Right atrium auricular region (tissue), 2 donors: ENCODE data around the gene PTMS. TPM values are rescaled to one million over a fixed set of nuclear protein-coding genes. Genes with fewer than 3 reads are reported as not detected.

Experiments
- DNase-seq: peaks from one replicate; pipeline ENCODE4 v3.0.0-alpha.2; 2019; ENCODE audit warnings: low spot score
- H3K27ac ChIP-seq, 2 donors: fragments of 200-600 bp; sonication (generic); 1 replicate in 1 of 2; 2 replicates in 1 of 2; pipeline ENCODE4 v1.5.1; 2016 to 2019
- H3K27me3 ChIP-seq, 2 donors: fragments of 200-600 bp; sonication (generic); one replicate each; pipeline versions ENCODE4 v1.5.1 to v1.6.0; 2017 to 2019
- H3K36me3 ChIP-seq: fragments of 200-600 bp; sonication (generic); one replicate; pipeline ENCODE4 v1.5.1; 2016
- H3K4me1 ChIP-seq, 2 donors: fragments of 200-600 bp; sonication (generic); one replicate each; pipeline versions ENCODE4 v1.5.1 to v1.6.0; 2017 to 2019
- H3K4me3 ChIP-seq, 2 donors: fragments of 200-600 bp; sonication (generic); 1 replicate in 1 of 2; 2 replicates in 1 of 2; pipeline ENCODE4 v1.5.1; 2017 to 2019; ENCODE audit warnings: mild to moderate bottlenecking in 1 of 2, moderate library complexity in 1 of 2
- H3K9me3 ChIP-seq, 2 donors: fragments of 200-600 bp; sonication (generic); one replicate each; pipeline ENCODE4 v1.5.1; 2019
- CTCF ChIP-seq, 2 donors: fragments of 200-600 bp; sonication (generic); IDR thresholded peaks; one replicate each; pipeline ENCODE4 v1.5.1; 2019; ENCODE audit warnings: antibody characterized with exemption in 2 of 2
- total RNA-seq, 2 donors: library from RNA; depleted of rRNA; stranded (reverse); fragments of >200 nt; gene quantifications; one replicate each; pipeline ENCODE4 v1.1.0, GENCODE V29; 2016

The PTMS gene
- total RNA-seq, 2 donors from 2014 or later, result 67.8 to 119 TPM

GRCh38 chr12:6817098-6817497 lies 50.9 kb downstream of the PTMS start:
- Histone ChIP-seq H3K36me3 (no peaks in the 10 kb centered on the region), H3K4me1 (peaks cover 3 to 14% of the 10 kb centered on the region in 2 donors), H3K9me3 (no peaks in the 10 kb centered on the region), H3K27ac (no peak overlapping the region), H3K27me3 (no peaks in the 10 kb centered on the region), H3K4me3 (no peak overlapping the region)
- no peak for DNase-seq
- no peak for TF ChIP-seq CTCF (IDR thresholded peaks at IDR 0.05)

- no peak overlapping the region for H3K4me3 ChIP-seq
- H3K27ac ChIP-seq, result no peak overlapping the region
- H3K36me3 ChIP-seq, result no peaks in the 10 kb centered on the region
- H3K9me3 ChIP-seq, result no peaks in the 10 kb centered on the region
- DNase-seq, result no peak
- no peak for TF ChIP-seq CTCF (IDR thresholded peaks at IDR 0.05)
- H3K27me3 ChIP-seq, result no peaks in the 10 kb centered on the region
- H3K4me1 ChIP-seq, result peaks cover 3 to 19% of the 10 kb centered on the region in 2 donors
Observed at GRCh38 chr12:6817662-6818157, 51.5 kb downstream of the PTMS start.

- TF ChIP-seq CTCF (IDR thresholded peaks at IDR 0.05), result no peak
- Histone ChIP-seq H3K36me3 (no peaks in the 10 kb centered on the region), H3K9me3 (no peaks in the 10 kb centered on the region), H3K4me1 (peaks cover 3 to 19% of the 10 kb centered on the region in 2 donors), H3K4me3 (no peak overlapping the region), H3K27ac (no peak overlapping the region), H3K27me3 (no peaks in the 10 kb centered on the region)
- DNase-seq, result no peak
Observed at GRCh38 chr12:6818222-6818621, 52.1 kb downstream of the PTMS start.

GRCh38 chr12:6818645-6819044 lies 52.5 kb downstream of the PTMS start:
- no peak for TF ChIP-seq CTCF (IDR thresholded peaks at IDR 0.05)
- no peak overlapping the region for H3K27ac ChIP-seq
- no peaks in the 10 kb centered on the region for H3K9me3 ChIP-seq
- no peaks in the 10 kb centered on the region for H3K36me3 ChIP-seq
- no peaks in the 10 kb centered on the region for H3K27me3 ChIP-seq
- no peak for DNase-seq
- H3K4me3 ChIP-seq, result no peak overlapping the region
- H3K4me1 ChIP-seq, result peaks cover 3 to 19% of the 10 kb centered on the region in 2 donors

- TF ChIP-seq CTCF (IDR thresholded peaks at IDR 0.05), result no peak
- Histone ChIP-seq H3K27ac (no peak overlapping the region), H3K4me1 (peaks cover 3 to 19% of the 10 kb centered on the region in 2 donors), H3K9me3 (no peaks in the 10 kb centered on the region), H3K36me3 (no peaks in the 10 kb centered on the region), H3K4me3 (no peak overlapping the region), H3K27me3 (no peaks in the 10 kb centered on the region)
- no peak for DNase-seq
Observed at GRCh38 chr12:6819106-6820030, 53.2 kb downstream of the PTMS start.
